GM21381 (cell line): ENCODE data around the gene PLEKHH2.
"Not testable (repeated sequence)": the region's sequence is repeated elsewhere in the genome, so short reads cannot be mapped to it uniquely, and the experiment has no call there.

Experiments used
- ATAC-seq: cut with Tn5 transposase; IDR thresholded peaks from one replicate; pipeline ENCODE4 v1.9.1; 2021; ENCODE audit warnings: mild to moderate bottlenecking, moderate library complexity; ENCODE audit not compliant: unreplicated experiment

Gene PLEKHH2

GRCh38 chr2:43637030-43637803 is at the start of gene PLEKHH2:
Gene PLEKHH2 (plus strand): TSS chr2:43637260. CDS start chr2:43644674, 7,414 bp downstream.
- peak; percentile 100 for ATAC-seq

- no peak for ATAC-seq
These were observed 44.6 kb upstream of the PLEKHH2 start for GRCh38 chr2:43592443-43592842.

GRCh38 chr2:43593254-43593653 is 43.8 kb upstream of the PLEKHH2 start:
- ATAC-seq = no peak

GRCh38 chr2:43594875-43595274 is 42.2 kb upstream of the PLEKHH2 start:
- no peak for ATAC-seq

GRCh38 chr2:43595603-43596412 is 41.3 kb upstream of the PLEKHH2 start, which contains the start of gene THADA:
Gene THADA (minus strand): TSS chr2:43596038. CDS start chr2:43592392, 3,646 bp downstream.
- ATAC-seq = peak; percentile 97

GRCh38 chr2:43600596-43600995 is 36.5 kb upstream of the PLEKHH2 start:
- ATAC-seq = not testable (repeated sequence)

GRCh38 chr2:43604674-43605073 is 32.4 kb upstream of the PLEKHH2 start:
- ATAC-seq = no peak

GRCh38 chr2:43605079-43605655 is 31.9 kb upstream of the PLEKHH2 start:
- ATAC-seq = no peak

GRCh38 chr2:43605851-43606250 is 31.2 kb upstream of the PLEKHH2 start:
- no peak for ATAC-seq

- ATAC-seq = no peak
These were observed 27.7 kb upstream of the PLEKHH2 start for GRCh38 chr2:43609290-43609918.

- ATAC-seq = no peak
These were observed 26.7 kb upstream of the PLEKHH2 start for GRCh38 chr2:43610361-43610760.

- peak; percentile 57 for ATAC-seq
These were observed 24.8 kb upstream of the PLEKHH2 start for GRCh38 chr2:43611987-43612894.

- no peak for ATAC-seq
These were observed 24.1 kb upstream of the PLEKHH2 start for GRCh38 chr2:43612944-43613343.

- ATAC-seq = no peak
These were observed 19.9 kb upstream of the PLEKHH2 start for GRCh38 chr2:43616967-43617680.

- ATAC-seq = no peak
These were observed 17.5 kb upstream of the PLEKHH2 start for GRCh38 chr2:43619511-43619910.

GRCh38 chr2:43622931-43623451 is 14.1 kb upstream of the PLEKHH2 start:
- no peak for ATAC-seq

- no peak for ATAC-seq
These were observed 5.3 kb upstream of the PLEKHH2 start for GRCh38 chr2:43631618-43632317.

- no peak for ATAC-seq
These were observed 2.3 kb upstream of the PLEKHH2 start for GRCh38 chr2:43634604-43635306.
